Esophagus muscularis mucosa (tissue), 4 donors: ENCODE results near the gene SLC9C1. TPM values are rescaled to one million over a fixed set of nuclear protein-coding genes. Genes with fewer than 3 reads are reported as not detected.

Source experiments
- DNase-seq: peaks from one replicate; pipeline ENCODE4 v3.0.0-alpha.2; 2017; ENCODE audit errors: extremely low spot score
- H3K27ac ChIP-seq, 4 donors: fragments of 200-600 bp; sonication (generic); replicated peaks in 1 of 4; 1 replicate in 3 of 4; 2 replicates in 1 of 4; pipeline ENCODE4 v1.5.1; 2016 to 2019; ENCODE audit warnings: mild to moderate bottlenecking in 1 of 4
- H3K27me3 ChIP-seq, 4 donors: fragments of 200-600 bp; sonication (generic); one replicate each; pipeline versions ENCODE4 v1.5.1 to v1.6.0; 2016 to 2019
- H3K36me3 ChIP-seq, 4 donors: fragments of 200-600 bp; sonication (generic); one replicate each; pipeline ENCODE4 v1.5.1; 2016 to 2019
- H3K4me1 ChIP-seq, 4 donors: fragments of 200-600 bp; sonication (generic); one replicate each; pipeline ENCODE4 v1.5.1; 2016 to 2019
- H3K4me3 ChIP-seq, 4 donors: fragments of 200-600 bp; sonication (generic); 1 replicate in 2 of 4; 2 replicates in 2 of 4; pipeline ENCODE4 v1.5.1; 2016 to 2019; ENCODE audit warnings: mild to moderate bottlenecking in 4 of 4, moderate library complexity in 1 of 4
- H3K9me3 ChIP-seq, 4 donors: fragments of 200-600 bp; sonication (generic); 1 replicate in 3 of 4; 2 replicates in 1 of 4; pipeline ENCODE4 v1.5.1; 2016 to 2019
- CTCF ChIP-seq, 3 experiments: fragments of 200-600 bp in 2 of 3; fragments of 450-650 bp in 1 of 3; sonication (generic) in 2 of 3; IDR thresholded peaks; one replicate each; pipeline ENCODE4 v1.5.1; 2017 to 2019; ENCODE audit warnings: antibody characterized with exemption in 3 of 3, mild to moderate bottlenecking in 2 of 3, moderate library complexity in 1 of 3
- EP300 ChIP-seq: sonication (generic); formaldehyde crosslinking; IDR thresholded peaks from one replicate; pipeline ENCODE4 v1.6.1; 2017; ENCODE audit warnings: antibody characterized with exemption
- POLR2A ChIP-seq: fragments of 450-650 bp; IDR thresholded peaks from one replicate; pipeline ENCODE4 v1.6.1; 2017; ENCODE audit warnings: antibody characterized with exemption, moderate library complexity, mild to moderate bottlenecking, low read depth
- POLR2AphosphoS5 ChIP-seq, 2 donors: sonication (generic); formaldehyde crosslinking; IDR thresholded peaks; one replicate each; pipeline ENCODE4 v1.6.1; 2017; ENCODE audit warnings: antibody characterized with exemption in 2 of 2
- WGBS: methylation state at CpG from one replicate; pipeline ENCODE4 v1.1.5; 2018; 5-methylcytosine and 5-hydroxymethylcytosine counted together
- intact Hi-C: fragments of 100-400 bp; cut with DNase I; formaldehyde crosslinking; loops from one replicate; pipeline ENCODE4 v1.15.1; 2023
- total RNA-seq, 4 donors: library from RNA; depleted of rRNA; stranded (reverse); fragments of >200 nt; gene quantifications; one replicate each; pipeline versions ENCODE4 v1.1.0 to v1.2.1, GENCODE V29; 2016

Gene SLC9C1
- total RNA-seq, 4 donors from 2014 or later = 0.17 TPM; not detected in 3

- Histone ChIP-seq H3K27ac (no peak overlapping the region), H3K4me1 (no peaks in the 10 kb centered on the region), H3K36me3 (no peaks in the 10 kb centered on the region), H3K4me3 (no peak overlapping the region), H3K9me3 (peaks cover 0 to 4% (median 2%) of the 10 kb centered on the region in 4 donors), H3K27me3 (no peaks in the 10 kb centered on the region)
- DNase-seq = no peak
- intact Hi-C loops = no loop called here
- TF ChIP-seq EP300 (no peak), CTCF (IDR thresholded peaks at IDR 0.05) (no peak), POLR2AphosphoS5 (IDR thresholded peaks at IDR 0.05) (no peak), POLR2A (no peak)
- 83% methylated on average over 3 of the region's 3 CpGs for WGBS
Observed at GRCh38 chr3:112171144-112171543, 122.9 kb downstream of the SLC9C1 start.

GRCh38 chr3:112170046-112170445, 124.0 kb downstream of the SLC9C1 start:
- intact Hi-C loops = no loop called here
- no peak for TF ChIP-seq POLR2A
- no peak for TF ChIP-seq EP300
- no peak for TF ChIP-seq CTCF (IDR thresholded peaks at IDR 0.05)
- no peak for TF ChIP-seq POLR2AphosphoS5 (IDR thresholded peaks at IDR 0.05)
- Histone ChIP-seq H3K27ac (no peak overlapping the region), H3K36me3 (peaks cover 0 to 4% (median 0%) of the 10 kb centered on the region in 4 donors), H3K27me3 (no peaks in the 10 kb centered on the region), H3K4me1 (no peaks in the 10 kb centered on the region), H3K4me3 (no peak overlapping the region), H3K9me3 (peaks cover 0 to 9% (median 4%) of the 10 kb centered on the region in 4 donors)
- WGBS = 86% methylated on average over 2 of the region's 2 CpGs
- DNase-seq = no peak

- DNase-seq = no peak
- Histone ChIP-seq H3K4me3 (no peak overlapping the region), H3K27me3 (no peaks in the 10 kb centered on the region), H3K36me3 (peaks cover 0 to 4% (median 0%) of the 10 kb centered on the region in 4 donors), H3K27ac (no peak overlapping the region), H3K4me1 (no peaks in the 10 kb centered on the region), H3K9me3 (peaks cover 0 to 9% (median 4%) of the 10 kb centered on the region in 4 donors)
- intact Hi-C loops = no loop called here
- WGBS = 83% methylated on average over 2 of the region's 2 CpGs
- TF ChIP-seq POLR2AphosphoS5 (IDR thresholded peaks at IDR 0.05) (no peak), EP300 (no peak), POLR2A (no peak), CTCF (IDR thresholded peaks at IDR 0.05) (no peak)
Observed at GRCh38 chr3:112167758-112168157, 126.3 kb downstream of the SLC9C1 start.

GRCh38 chr3:112149136-112149535, 144.9 kb downstream of the SLC9C1 start:
- 100% methylated on average over 1 of the region's 1 CpG for WGBS
- H3K4me3 ChIP-seq = no peak overlapping the region
- H3K9me3 ChIP-seq = peaks cover 0 to 13% (median 5%) of the 10 kb centered on the region in 4 donors
- TF ChIP-seq CTCF (IDR thresholded peaks at IDR 0.05) = no peak
- TF ChIP-seq POLR2A = no peak
- no peak for TF ChIP-seq POLR2AphosphoS5 (IDR thresholded peaks at IDR 0.05)
- TF ChIP-seq EP300 = no peak
- H3K4me1 ChIP-seq = no peaks in the 10 kb centered on the region
- no peaks in the 10 kb centered on the region for H3K27me3 ChIP-seq
- DNase-seq = no peak
- peaks cover 0 to 6% (median 0%) of the 10 kb centered on the region in 4 donors for H3K36me3 ChIP-seq
- intact Hi-C loops = no loop called here
- no peak overlapping the region for H3K27ac ChIP-seq

GRCh38 chr3:112143689-112144088, 150.3 kb downstream of the SLC9C1 start:
- WGBS = 87% methylated on average over 1 of the region's 1 CpG
- no peak for DNase-seq
- H3K9me3 ChIP-seq = peaks cover 0 to 12% (median 3%) of the 10 kb centered on the region in 4 donors
- TF ChIP-seq POLR2AphosphoS5 (IDR thresholded peaks at IDR 0.05) = no peak
- no peak for TF ChIP-seq POLR2A
- TF ChIP-seq EP300 = no peak
- no peak for TF ChIP-seq CTCF (IDR thresholded peaks at IDR 0.05)
- no peak overlapping the region for H3K27ac ChIP-seq
- no peak overlapping the region for H3K4me3 ChIP-seq
- H3K27me3 ChIP-seq = no peaks in the 10 kb centered on the region
- no peaks in the 10 kb centered on the region for H3K4me1 ChIP-seq
- H3K36me3 ChIP-seq = no peaks in the 10 kb centered on the region
- intact Hi-C loops = no loop called here
